GM12874 (cell line): ENCODE results near the gene CHST5.

Experiments used
- CTCF ChIP-seq: IDR thresholded peaks from 2 replicates; pipeline ENCODE4 v1.5.1; 2011; ENCODE audit warnings: low read depth, mild to moderate bottlenecking, control low read depth, low read length, moderate library complexity; ENCODE audit not compliant: insufficient read depth

CHST5 gene

GRCh38 chr16:75559564-75560372, 23.9 kb upstream of the CHST5 start:
- TF ChIP-seq CTCF, result no peak

- no peak for TF ChIP-seq CTCF
Measured at GRCh38 chr16:75558846-75559401, 23.0 kb upstream of the CHST5 start.

- no peak for TF ChIP-seq CTCF
Measured at GRCh38 chr16:75556431-75556950, 20.6 kb upstream of the CHST5 start.

- TF ChIP-seq CTCF, result 0 out of 2 replicates have a peak, but pooled peaks have one; percentile 21
Measured at GRCh38 chr16:75555707-75556430, 20.0 kb upstream of the CHST5 start, which contains the start of gene TMEM231. TMEM231 (minus strand) TSS chr16:75556252; CDS start chr16:75556209, 43 bp downstream.

- TF ChIP-seq CTCF, result no peak
Measured at GRCh38 chr16:75555213-75555706, 19.4 kb upstream of the CHST5 start.

- no peak for TF ChIP-seq CTCF
Measured at GRCh38 chr16:75552951-75553350, 17.0 kb upstream of the CHST5 start.

- peak; percentile 66 for TF ChIP-seq CTCF
Measured at GRCh38 chr16:75550211-75550662, 14.3 kb upstream of the CHST5 start.
